Measurements from ENCODE around the gene PARL.
"Not testable (repeated sequence)": the region's sequence is repeated elsewhere in the genome, so short reads cannot be mapped to it uniquely, and the experiment has no call there.

PARL gene

GRCh38 chr3:183790700-183791099 is 94.0 kb downstream of the PARL start:
- DNase-seq (ENCODE audit: low read depth), result no peak

- no peak for DNase-seq (ENCODE audit: low read depth)
Measured at GRCh38 chr3:183789826-183790225, 94.9 kb downstream of the PARL start.

- not testable (repeated sequence) for DNase-seq (ENCODE audit: low read depth)
Measured at GRCh38 chr3:183784503-183784902, 100.2 kb downstream of the PARL start.

GRCh38 chr3:183782576-183783276 is 102.0 kb downstream of the PARL start:
- DNase-seq (ENCODE audit: low read depth), result no peak

DNA sequence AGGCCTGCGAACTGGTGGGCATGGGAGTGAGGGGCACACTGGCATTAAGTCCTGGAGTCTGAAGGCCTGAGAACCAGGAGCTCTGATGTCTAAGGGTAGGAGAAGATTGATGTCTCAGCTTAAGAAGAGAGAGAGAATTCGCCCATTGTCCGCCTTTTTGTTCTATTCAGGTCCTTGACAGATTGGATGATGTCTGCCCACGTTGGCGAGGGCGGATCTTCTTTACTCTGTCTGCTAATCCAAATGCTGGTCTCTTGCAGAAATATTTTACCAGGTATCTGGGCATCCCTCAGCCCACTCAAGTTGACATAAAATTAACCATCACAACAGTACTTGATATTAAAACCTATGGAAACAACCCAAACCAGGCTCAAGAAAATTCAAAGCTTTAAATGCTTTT is 103.4 kb downstream of the PARL start:
- DNase-seq (ENCODE audit: low read depth), result no peak

DNA sequence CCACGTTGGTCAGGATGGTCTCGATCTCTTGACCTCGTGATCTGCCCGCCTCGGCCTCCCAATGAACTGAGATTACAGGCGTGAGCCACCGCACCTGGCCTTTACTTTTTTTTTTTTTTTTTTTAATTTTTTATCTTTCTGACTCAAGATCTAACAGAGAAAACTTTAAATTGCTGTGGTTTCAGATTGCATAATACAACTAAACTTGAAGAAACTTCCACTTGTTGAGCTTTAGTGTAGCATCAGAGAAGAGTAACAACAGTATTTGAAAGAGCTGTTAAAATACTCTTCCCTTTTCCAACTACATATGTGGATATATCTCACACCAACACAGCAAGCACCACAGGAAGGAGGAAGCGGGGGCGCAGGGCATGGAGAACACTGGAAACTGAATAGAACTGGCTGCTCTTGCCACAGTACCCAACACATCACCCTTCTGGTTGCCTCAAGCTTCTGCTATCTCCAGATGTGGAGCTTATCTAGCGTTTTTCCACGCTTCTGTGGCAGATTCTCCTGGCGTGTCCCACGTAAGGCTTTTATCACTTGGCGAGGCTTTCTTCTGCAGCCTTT is 104.7 kb downstream of the PARL start:
- DNase-seq (ENCODE audit: low read depth), result no peak
